Gastroesophageal sphincter (tissue), 3 donors: Measurements from ENCODE around the gene KLRC3.
"Not testable (repeated sequence)": the region's sequence is repeated elsewhere in the genome, so short reads cannot be mapped to it uniquely, and the experiment has no call there.

Experiments used
- EP300 ChIP-seq: sonication (generic); formaldehyde crosslinking; IDR thresholded peaks from one replicate; pipeline ENCODE4 v1.6.1; 2017; ENCODE audit warnings: antibody characterized with exemption, mild to moderate bottlenecking
- POLR2A ChIP-seq, 2 donors: fragments of 450-650 bp; IDR thresholded peaks; one replicate each; pipeline ENCODE4 v1.6.1; 2017; ENCODE audit warnings: antibody characterized with exemption in 2 of 2, mild to moderate bottlenecking in 2 of 2, moderate library complexity in 1 of 2
- POLR2AphosphoS5 ChIP-seq: sonication (generic); formaldehyde crosslinking; IDR thresholded peaks from one replicate; pipeline ENCODE4 v1.6.1; 2017; ENCODE audit warnings: antibody characterized with exemption
- TF ChIP-seq, protein P1 (sequence below), 4 experiments: fragments of 200-600 bp in 2 of 4; fragments of 450-650 bp in 2 of 4; sonication (generic) in 1 of 4; IDR thresholded peaks; one replicate each; pipeline ENCODE4 v1.5.1; 2017 to 2019; ENCODE audit warnings: antibody characterized with exemption in 4 of 4, mild to moderate bottlenecking in 2 of 4, moderate library complexity in 2 of 4

DNA sequence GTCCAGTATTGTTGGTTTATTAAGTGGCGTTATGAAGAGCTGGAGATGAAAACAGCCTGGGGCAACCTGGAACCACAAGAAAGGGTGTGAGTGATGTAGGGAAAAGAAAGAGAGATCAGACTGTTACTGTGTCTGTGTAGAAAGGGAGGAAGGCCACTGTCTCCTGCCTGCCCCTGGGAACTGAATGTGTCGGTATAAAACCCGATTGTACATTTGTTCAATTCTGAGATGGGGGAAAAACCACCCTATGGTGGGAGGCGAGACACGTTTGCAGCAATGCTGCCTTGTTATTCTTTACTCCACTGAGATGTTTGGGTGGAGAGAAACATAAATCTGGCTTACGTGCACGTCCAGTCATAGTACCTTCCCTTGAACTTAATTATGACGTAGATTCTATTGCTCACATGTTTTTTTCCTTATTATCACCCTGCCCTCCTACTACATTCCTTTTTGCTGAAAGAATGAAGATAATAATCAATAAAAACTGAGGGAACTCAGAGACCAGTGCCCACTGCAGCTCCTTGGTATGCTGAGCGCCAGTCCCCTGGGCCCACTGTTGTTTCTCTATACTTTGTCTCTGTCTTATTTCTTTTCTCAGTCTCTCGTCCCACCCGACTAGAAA lies 25.8 kb downstream of the KLRC3 start:
- TF ChIP-seq, protein P1, sequence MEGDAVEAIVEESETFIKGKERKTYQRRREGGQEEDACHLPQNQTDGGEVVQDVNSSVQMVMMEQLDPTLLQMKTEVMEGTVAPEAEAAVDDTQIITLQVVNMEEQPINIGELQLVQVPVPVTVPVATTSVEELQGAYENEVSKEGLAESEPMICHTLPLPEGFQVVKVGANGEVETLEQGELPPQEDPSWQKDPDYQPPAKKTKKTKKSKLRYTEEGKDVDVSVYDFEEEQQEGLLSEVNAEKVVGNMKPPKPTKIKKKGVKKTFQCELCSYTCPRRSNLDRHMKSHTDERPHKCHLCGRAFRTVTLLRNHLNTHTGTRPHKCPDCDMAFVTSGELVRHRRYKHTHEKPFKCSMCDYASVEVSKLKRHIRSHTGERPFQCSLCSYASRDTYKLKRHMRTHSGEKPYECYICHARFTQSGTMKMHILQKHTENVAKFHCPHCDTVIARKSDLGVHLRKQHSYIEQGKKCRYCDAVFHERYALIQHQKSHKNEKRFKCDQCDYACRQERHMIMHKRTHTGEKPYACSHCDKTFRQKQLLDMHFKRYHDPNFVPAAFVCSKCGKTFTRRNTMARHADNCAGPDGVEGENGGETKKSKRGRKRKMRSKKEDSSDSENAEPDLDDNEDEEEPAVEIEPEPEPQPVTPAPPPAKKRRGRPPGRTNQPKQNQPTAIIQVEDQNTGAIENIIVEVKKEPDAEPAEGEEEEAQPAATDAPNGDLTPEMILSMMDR (IDR thresholded peaks at IDR 0.05) = not testable (repeated sequence)
- not testable (repeated sequence) for TF ChIP-seq POLR2AphosphoS5; POLR2A (IDR thresholded peaks at IDR 0.05); EP300
